ENCODE data around the gene KLHDC10.
"Not testable (repeated sequence)": the region's sequence is repeated elsewhere in the genome, so short reads cannot be mapped to it uniquely, and the experiment has no call there.

The KLHDC10 gene

GRCh38 chr7:130139193-130139960, 69.0 kb downstream of the KLHDC10 start:
- no peak for DNase-seq (ENCODE audit: low read depth in 1 of 2, low spot score in 1 of 2)

GRCh38 chr7:130140551-130141160, 70.3 kb downstream of the KLHDC10 start:
- no peak for DNase-seq (ENCODE audit: low read depth in 1 of 2, low spot score in 1 of 2)

- DNase-seq (ENCODE audit: low read depth in 1 of 2, low spot score in 1 of 2): peak; percentile 21 to 24
Observed at GRCh38 chr7:130141161-130141883, 71.0 kb downstream of the KLHDC10 start.

GRCh38 chr7:130141884-130142653, 71.7 kb downstream of the KLHDC10 start:
- DNase-seq (ENCODE audit: low read depth in 1 of 2, low spot score in 1 of 2): no peak

GRCh38 chr7:130142654-130143333, 72.5 kb downstream of the KLHDC10 start:
- DNase-seq (ENCODE audit: low read depth in 1 of 2, low spot score in 1 of 2): no peak

- no peak for DNase-seq (ENCODE audit: low read depth in 1 of 2, low spot score in 1 of 2)
Observed at GRCh38 chr7:130143334-130143732, 73.0 kb downstream of the KLHDC10 start.

GRCh38 chr7:130143986-130144311, 73.6 kb downstream of the KLHDC10 start:
- no peak for DNase-seq (ENCODE audit: low read depth in 1 of 2, low spot score in 1 of 2)

GRCh38 chr7:130144312-130145171, 74.2 kb downstream of the KLHDC10 start:
- DNase-seq (ENCODE audit: low read depth in 1 of 2, low spot score in 1 of 2): no peak

- no peak for DNase-seq (ENCODE audit: low read depth in 1 of 2, low spot score in 1 of 2)
Observed at GRCh38 chr7:130145424-130146100, 75.2 kb downstream of the KLHDC10 start.

GRCh38 chr7:130146142-130146541, 75.8 kb downstream of the KLHDC10 start:
- not testable (repeated sequence) for DNase-seq (ENCODE audit: low read depth in 1 of 2, low spot score in 1 of 2)

- no peak for DNase-seq (ENCODE audit: low read depth in 1 of 2, low spot score in 1 of 2)
Observed at GRCh38 chr7:130146693-130147405, 76.5 kb downstream of the KLHDC10 start.

- DNase-seq (ENCODE audit: low read depth in 1 of 2, low spot score in 1 of 2): no peak
Observed at GRCh38 chr7:130147710-130148325, 77.5 kb downstream of the KLHDC10 start.

GRCh38 chr7:130148561-130148960, 78.2 kb downstream of the KLHDC10 start:
- no peak for DNase-seq (ENCODE audit: low read depth in 1 of 2, low spot score in 1 of 2)

- DNase-seq (ENCODE audit: low read depth in 1 of 2, low spot score in 1 of 2): no peak
Observed at GRCh38 chr7:130149281-130150139, 79.2 kb downstream of the KLHDC10 start.

GRCh38 chr7:130150587-130150986, 80.3 kb downstream of the KLHDC10 start:
- no peak for DNase-seq (ENCODE audit: low read depth in 1 of 2, low spot score in 1 of 2)

GRCh38 chr7:130151591-130152492, 81.5 kb downstream of the KLHDC10 start:
- DNase-seq (ENCODE audit: low read depth in 1 of 2, low spot score in 1 of 2): peak in 1 of 2 donors; percentile 14
